ENCODE measurements around the gene PPP1R1B.

Gene PPP1R1B

DNA sequence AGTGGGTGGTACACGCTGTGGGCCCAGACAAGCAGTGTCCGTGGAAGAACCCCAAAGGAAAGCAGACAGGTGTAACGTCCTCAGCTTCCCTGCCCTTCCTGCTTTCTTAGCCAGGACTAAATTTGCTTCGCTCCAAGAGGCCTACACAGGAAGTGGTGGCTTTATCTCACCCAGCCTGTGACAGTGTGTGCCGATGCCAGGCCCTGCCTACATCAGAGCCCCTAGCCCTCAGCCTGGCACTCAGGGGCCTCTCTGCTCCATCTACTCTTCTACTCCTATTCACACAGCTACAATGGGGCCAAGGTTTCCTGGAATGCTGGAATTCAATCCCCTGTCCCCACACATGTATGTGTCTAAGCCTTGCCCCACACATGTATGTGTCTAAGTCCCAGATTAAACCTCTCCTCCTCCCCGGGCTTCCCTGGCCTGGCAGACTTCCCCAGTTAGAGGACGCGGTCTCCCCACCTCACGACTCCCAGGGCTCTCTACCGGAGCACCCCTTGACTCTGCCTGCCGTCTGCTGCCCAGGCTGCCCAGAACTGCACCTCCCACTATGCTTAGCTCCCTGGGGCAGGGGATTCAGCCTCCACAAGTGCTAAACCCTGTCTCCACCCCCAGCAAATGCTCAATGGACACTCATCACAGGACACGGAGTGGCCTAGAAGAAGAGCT, 52.9 kb downstream of the PPP1R1B start:
- H3K36me3 ChIP-seq (ENCODE audit: insufficient read depth, low read length): peaks cover 6% of the 10 kb centered on the region
- no peak overlapping the region for H3K4me3 ChIP-seq (ENCODE audit: low read length)
- H3K9me3 ChIP-seq (ENCODE audit: low read length): no peaks in the 10 kb centered on the region

DNA sequence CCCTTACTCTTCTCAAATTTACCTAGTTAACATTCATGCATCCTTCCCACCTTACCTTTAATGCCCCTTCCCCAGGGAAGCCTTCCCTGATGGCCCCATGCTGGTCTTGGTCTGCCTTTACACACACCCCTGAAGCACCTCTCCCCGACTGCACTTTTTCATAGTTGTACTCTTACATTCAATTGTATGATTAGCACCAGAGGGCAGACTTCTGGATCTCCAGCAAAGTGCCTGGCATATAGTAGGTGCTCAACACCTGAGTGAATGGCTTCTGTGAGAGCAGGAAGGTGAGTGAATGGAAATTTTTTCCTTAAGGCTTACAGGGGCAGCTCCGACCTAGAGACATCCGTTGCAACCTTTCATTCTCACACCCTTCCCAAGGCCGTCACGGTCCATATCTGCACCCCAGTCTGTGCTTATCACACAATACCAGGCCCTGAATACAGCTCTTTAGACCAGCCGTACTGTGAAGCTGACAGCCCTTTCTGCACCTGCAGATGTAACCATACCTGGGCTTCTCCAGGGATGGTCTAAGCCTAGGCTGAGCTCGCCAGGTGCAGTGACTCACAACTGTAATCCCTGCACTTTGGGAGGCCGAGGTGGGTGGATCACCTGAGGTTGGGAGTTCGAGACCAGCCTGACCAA, 56.7 kb downstream of the PPP1R1B start:
- H3K27me3 ChIP-seq (ENCODE audit: insufficient read depth, low read length): no peaks in the 10 kb centered on the region
- H2AFZ ChIP-seq (ENCODE audit: low read depth, low read length): no peak overlapping the region
- H3K4me1 ChIP-seq (ENCODE audit: insufficient read depth, low read length): peaks cover 6% of the 10 kb centered on the region
- no peaks in the 10 kb centered on the region for H3K9me3 ChIP-seq (ENCODE audit: low read length)
- H3K36me3 ChIP-seq (ENCODE audit: insufficient read depth, low read length): peaks cover 7% of the 10 kb centered on the region
- H3K4me3 ChIP-seq (ENCODE audit: low read length): no peak overlapping the region

More for the DNA sequence above, 52.9 kb downstream of the PPP1R1B start:
- Histone ChIP-seq H3K27me3 (ENCODE audit: insufficient read depth, low read length) (no peaks in the 10 kb centered on the region), H3K4me1 (ENCODE audit: insufficient read depth, low read length) (no peaks in the 10 kb centered on the region), H2AFZ (ENCODE audit: low read depth, low read length) (no peak overlapping the region)

DNA sequence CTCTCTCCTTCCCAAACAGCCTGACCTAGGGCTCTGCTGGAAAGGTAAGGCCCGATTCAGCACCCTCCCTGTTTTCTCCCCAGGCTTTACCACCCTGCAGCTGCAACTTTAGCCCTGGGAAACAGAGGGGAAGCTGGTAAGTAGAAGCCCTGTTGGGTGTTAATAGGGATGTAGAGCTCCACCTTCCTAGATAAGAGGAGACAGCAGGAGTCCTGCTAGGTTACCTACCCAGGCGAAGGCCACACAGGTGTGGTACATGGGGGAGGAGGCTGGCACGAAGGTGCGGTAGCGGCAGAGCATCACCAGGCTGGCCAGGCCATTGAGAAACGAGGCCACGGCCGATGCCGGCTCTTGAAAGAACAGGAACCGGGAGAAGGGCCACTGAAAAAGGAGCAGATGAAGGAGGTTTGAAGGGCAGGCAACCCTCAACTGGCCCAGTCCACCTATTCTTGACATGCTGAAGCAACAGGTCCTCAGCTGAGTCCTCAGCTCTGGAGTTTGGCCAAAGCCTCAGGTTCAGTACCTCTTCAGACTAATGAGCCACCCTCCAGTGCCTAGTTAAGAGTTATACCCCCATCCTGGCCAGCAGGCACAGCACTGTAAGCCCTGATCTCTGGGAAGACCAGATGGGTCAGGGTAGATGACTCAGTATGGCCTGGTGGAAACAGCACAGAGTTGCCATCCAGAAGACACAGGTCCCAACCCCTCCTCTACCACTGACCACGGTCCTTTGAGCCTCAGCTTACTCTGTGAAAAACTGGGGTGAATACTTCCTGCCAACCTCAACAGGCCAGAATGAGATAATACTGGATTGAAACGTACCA, 57.8 kb downstream of the PPP1R1B start:
- Histone ChIP-seq H2AFZ (ENCODE audit: low read depth, low read length) (no peak overlapping the region), H3K4me3 (ENCODE audit: low read length) (no peak overlapping the region), H3K36me3 (ENCODE audit: insufficient read depth, low read length) (peaks cover 7% of the 10 kb centered on the region), H3K9me3 (ENCODE audit: low read length) (no peaks in the 10 kb centered on the region), H3K27me3 (ENCODE audit: insufficient read depth, low read length) (no peaks in the 10 kb centered on the region), H3K4me1 (ENCODE audit: insufficient read depth, low read length) (peaks cover 15% of the 10 kb centered on the region)

Data from neuron (in vitro differentiated cells).